Measurements from ENCODE around the gene PITPNB. TPM values are rescaled to one million over a fixed set of nuclear protein-coding genes. Genes with fewer than 3 reads are reported as not detected.
A peak's percentile ranks its signal among the peaks of the same experiment; 100 is the strongest.

PITPNB gene
- total RNA-seq, 1 experiment from 2014 or later: 29.5 TPM

GRCh38 chr22:27867085-27867952 lies 51.7 kb downstream of the PITPNB start:
- in situ Hi-C loops (cut with HindIII; ENCODE audit: low sequenced_read_pairs): no loop called here

GRCh38 chr22:27866135-27867084 lies 52.6 kb downstream of the PITPNB start:
- no peak for DNase-seq (ENCODE audit: low spot score)
- in situ Hi-C loops (cut with HindIII; ENCODE audit: low sequenced_read_pairs): no loop called here

More at GRCh38 chr22:27867085-27867952, 51.7 kb downstream of the PITPNB start:
- no peak for DNase-seq (ENCODE audit: low spot score)

GRCh38 chr22:27865496-27865895 lies 53.6 kb downstream of the PITPNB start:
- in situ Hi-C loops (cut with HindIII; ENCODE audit: low sequenced_read_pairs): no loop called here
- no peak for DNase-seq (ENCODE audit: low spot score)

GRCh38 chr22:27863556-27863955 lies 55.5 kb downstream of the PITPNB start:
- in situ Hi-C loops (cut with HindIII; ENCODE audit: low sequenced_read_pairs): no loop called here
- no peak for DNase-seq (ENCODE audit: low spot score)

GRCh38 chr22:27863001-27863400 lies 56.1 kb downstream of the PITPNB start:
- in situ Hi-C loops (cut with HindIII; ENCODE audit: low sequenced_read_pairs): no loop called here
- no peak for DNase-seq (ENCODE audit: low spot score)

GRCh38 chr22:27859336-27859735 lies 59.7 kb downstream of the PITPNB start:
- in situ Hi-C loops (cut with HindIII; ENCODE audit: low sequenced_read_pairs): no loop called here
- DNase-seq (ENCODE audit: low spot score): no peak

- no peak for DNase-seq (ENCODE audit: low spot score)
- in situ Hi-C loops (cut with HindIII; ENCODE audit: low sequenced_read_pairs): no loop called here
Observed at GRCh38 chr22:27858626-27859025, 60.4 kb downstream of the PITPNB start.

- in situ Hi-C loops (cut with HindIII; ENCODE audit: low sequenced_read_pairs): no loop called here
- no peak for DNase-seq (ENCODE audit: low spot score)
Observed at GRCh38 chr22:27857443-27857842, 61.6 kb downstream of the PITPNB start.

- in situ Hi-C loops (cut with HindIII; ENCODE audit: low sequenced_read_pairs): no loop called here
- DNase-seq (ENCODE audit: low spot score): no peak
Observed at GRCh38 chr22:27856386-27856785, 62.7 kb downstream of the PITPNB start.

GRCh38 chr22:27853424-27853823 lies 65.6 kb downstream of the PITPNB start:
- no peak for DNase-seq (ENCODE audit: low spot score)
- in situ Hi-C loops (cut with HindIII; ENCODE audit: low sequenced_read_pairs): no loop called here

- in situ Hi-C loops (cut with HindIII; ENCODE audit: low sequenced_read_pairs): no loop called here
- no peak for DNase-seq (ENCODE audit: low spot score)
Observed at GRCh38 chr22:27851974-27852746, 66.9 kb downstream of the PITPNB start.

- peak; percentile 43 for DNase-seq (ENCODE audit: low spot score)
- in situ Hi-C loops (cut with HindIII; ENCODE audit: low sequenced_read_pairs): no loop called here
Observed at GRCh38 chr22:27850000-27850521, 69.0 kb downstream of the PITPNB start.

- DNase-seq (ENCODE audit: low spot score): no peak
- in situ Hi-C loops (cut with HindIII; ENCODE audit: low sequenced_read_pairs): no loop called here
Observed at GRCh38 chr22:27848005-27848404, 71.1 kb downstream of the PITPNB start.

- DNase-seq (ENCODE audit: low spot score): no peak
- in situ Hi-C loops (cut with HindIII; ENCODE audit: low sequenced_read_pairs): no loop called here
Observed at GRCh38 chr22:27846910-27847309, 72.1 kb downstream of the PITPNB start.

GRCh38 chr22:27846248-27846757 lies 72.8 kb downstream of the PITPNB start:
- in situ Hi-C loops (cut with HindIII; ENCODE audit: low sequenced_read_pairs): no loop called here
- no peak for DNase-seq (ENCODE audit: low spot score)

GRCh38 chr22:27845644-27846043 lies 73.4 kb downstream of the PITPNB start:
- in situ Hi-C loops (cut with HindIII; ENCODE audit: low sequenced_read_pairs): no loop called here
- DNase-seq (ENCODE audit: low spot score): no peak

- in situ Hi-C loops (cut with HindIII; ENCODE audit: low sequenced_read_pairs): no loop called here
- DNase-seq (ENCODE audit: low spot score): no peak
Observed at GRCh38 chr22:27844656-27845591, 74.1 kb downstream of the PITPNB start.

- in situ Hi-C loops (cut with HindIII; ENCODE audit: low sequenced_read_pairs): no loop called here
- DNase-seq (ENCODE audit: low spot score): no peak
Observed at GRCh38 chr22:27844256-27844655, 74.8 kb downstream of the PITPNB start.

All from G401 (cell line).